GM23338 (cell line): ENCODE measurements around the gene POLE4. TPM values are rescaled to one million over a fixed set of nuclear protein-coding genes. Genes with fewer than 3 reads are reported as not detected.

ENCODE experiments used
- ATAC-seq: fragments of 200-7000 bp; cut with Tn5 transposase; 3 replicates; pipeline ENCODE4 v1.9.1; 2020
- DNase-seq: peaks from one replicate; pipeline ENCODE4 v3.0.0-alpha.2; 2015; ENCODE audit warnings: low spot score
- H2AFZ ChIP-seq: fragments of 200-600 bp; sonication (generic); 2 replicates; pipeline ENCODE4 v1.8.0; 2016; ENCODE audit warnings: antibody characterized with exemption, mild to moderate bottlenecking, moderate library complexity
- H3F3A ChIP-seq: fragments of 200-600 bp; sonication (generic); replicated peaks from 2 replicates; pipeline ENCODE4 v1.8.0; 2017; ENCODE audit warnings: antibody characterized with exemption, mixed run types, low read depth
- H3K27ac ChIP-seq: fragments of 200-600 bp; sonication (generic); 2 replicates; pipeline ENCODE4 v1.6.1; 2016; ENCODE audit warnings: low read depth
- H3K27me3 ChIP-seq: fragments of 200-600 bp; sonication (generic); 2 replicates; pipeline ENCODE4 v1.8.0; 2016; ENCODE audit warnings: mild to moderate bottlenecking, mixed run types, moderate library complexity; ENCODE audit not compliant: insufficient read depth
- H3K36me3 ChIP-seq: fragments of 200-600 bp; sonication (generic); 2 replicates; pipeline ENCODE4 v1.8.0; 2016; ENCODE audit warnings: mild to moderate bottlenecking; ENCODE audit not compliant: insufficient read depth
- H3K4me1 ChIP-seq: fragments of 200-600 bp; sonication (generic); 2 replicates; pipeline ENCODE4 v1.8.0; 2016; ENCODE audit warnings: mild to moderate bottlenecking, moderate library complexity; ENCODE audit not compliant: insufficient read depth
- H3K4me2 ChIP-seq: fragments of 200-600 bp; sonication (generic); 2 replicates; pipeline ENCODE4 v1.7.1; 2017; ENCODE audit warnings: mixed run types
- H3K4me3 ChIP-seq: fragments of 200-600 bp; sonication (generic); 2 replicates; pipeline ENCODE4 v1.6.1; 2016; ENCODE audit warnings: mixed run types
- H3K79me2 ChIP-seq: fragments of 200-600 bp; sonication (generic); replicated peaks from 2 replicates; pipeline ENCODE4 v1.8.0; 2017; ENCODE audit warnings: mild to moderate bottlenecking; ENCODE audit not compliant: insufficient read depth
- H3K9me2 ChIP-seq: fragments of 200-600 bp; sonication (generic); 2 replicates; pipeline ENCODE4 v1.8.0; 2017; ENCODE audit not compliant: insufficient read depth
- H4K20me1 ChIP-seq: fragments of 200-600 bp; sonication (generic); replicated peaks from 2 replicates; pipeline ENCODE4 v1.8.0; 2017; ENCODE audit warnings: mild to moderate bottlenecking; ENCODE audit not compliant: insufficient read depth
- H3K27ac Mint-ChIP-seq: 2 replicates; pipeline ENCODE4 v1.8.0; 2020; ENCODE audit warnings: inconsistent platforms, mild to moderate bottlenecking, moderate library complexity, mixed read lengths
- H3K27me3 Mint-ChIP-seq: 3 replicates; pipeline ENCODE4 v1.8.0; 2022; ENCODE audit warnings: low read depth, mild to moderate bottlenecking, moderate library complexity, mixed read lengths, inconsistent platforms; ENCODE audit not compliant: insufficient read depth, poor library complexity
- H3K36me3 Mint-ChIP-seq: 3 replicates; pipeline ENCODE4 v1.8.0; 2021; ENCODE audit warnings: low read depth, mild to moderate bottlenecking, inconsistent platforms, moderate library complexity, mixed read lengths
- H3K4me1 Mint-ChIP-seq: 3 replicates; pipeline ENCODE4 v1.8.0; 2020; ENCODE audit warnings: mild to moderate bottlenecking, inconsistent platforms, mixed read lengths
- H3K4me3 Mint-ChIP-seq: 3 replicates; pipeline ENCODE4 v1.8.0; 2021; ENCODE audit warnings: moderate library complexity, mild to moderate bottlenecking, inconsistent platforms, mixed read lengths
- H3K9me3 Mint-ChIP-seq: 3 replicates; pipeline ENCODE4 v1.8.0; 2020; ENCODE audit warnings: moderate library complexity, mild to moderate bottlenecking, inconsistent platforms, mixed read lengths
- CREB1 ChIP-seq: fragments of 250-450 bp; sonication (Bioruptor Pico); IDR thresholded peaks from 2 replicates; pipeline ENCODE4 v1.5.0; 2020; ENCODE audit warnings: low read depth, mild to moderate bottlenecking, moderate library complexity
- CTCF ChIP-seq, 2 experiments: fragments of 200-600 bp in 1 of 2; sonication (generic) in 1 of 2; conservative IDR thresholded peaks; 2 replicates each; pipeline versions ENCODE4 v1.5.1 to v1.6.1; 2016 to 2017; ENCODE audit warnings: antibody characterized with exemption in 2 of 2, low read depth in 2 of 2, mild to moderate bottlenecking in 2 of 2, moderate library complexity in 1 of 2
- ETS1 ChIP-seq: IDR thresholded peaks from 2 replicates; pipeline ENCODE4 v1.6.1; 2016; ENCODE audit warnings: antibody characterized with exemption
- EZH2 ChIP-seq: fragments of 200-600 bp; sonication (generic); IDR thresholded peaks from one replicate; pipeline ENCODE4 v1.8.0; 2017; ENCODE audit warnings: antibody characterized with exemption, mild to moderate bottlenecking, low read depth; ENCODE audit not compliant: unreplicated experiment
- EZH2phosphoT487 ChIP-seq: fragments of 200-600 bp; sonication (generic); IDR thresholded peaks from one replicate; pipeline ENCODE4 v1.8.1; 2018; ENCODE audit warnings: antibody characterized with exemption; ENCODE audit not compliant: unreplicated experiment
- JUNB ChIP-seq: IDR thresholded peaks from one replicate; pipeline ENCODE4 v1.6.1; 2016; ENCODE audit warnings: antibody characterized with exemption; ENCODE audit not compliant: unreplicated experiment
- NANOG ChIP-seq: IDR thresholded peaks from 2 replicates; pipeline ENCODE4 v1.6.1; 2016; ENCODE audit warnings: antibody characterized with exemption, borderline replicate concordance
- POLR2AphosphoS5 ChIP-seq: IDR thresholded peaks from 2 replicates; pipeline ENCODE4 v1.6.1; 2016; ENCODE audit warnings: antibody characterized with exemption, low read depth
- REST ChIP-seq: IDR thresholded peaks from one replicate; pipeline ENCODE4 v1.6.1; 2018; ENCODE audit warnings: antibody characterized with exemption; ENCODE audit not compliant: unreplicated experiment
- STAT1 ChIP-seq: IDR thresholded peaks from one replicate; pipeline ENCODE4 v1.6.1; 2016; ENCODE audit warnings: antibody characterized with exemption; ENCODE audit not compliant: unreplicated experiment
- ZNF114 ChIP-seq: fragments of 250-450 bp; sonication (Bioruptor Pico); IDR thresholded peaks from 2 replicates; pipeline ENCODE4 v1.5.0; 2020; ENCODE audit warnings: mild to moderate bottlenecking, moderate library complexity
- ZNF331 ChIP-seq: fragments of 250-450 bp; sonication (Bioruptor Pico); IDR thresholded peaks from 2 replicates; pipeline ENCODE4 v1.5.0; 2020; ENCODE audit warnings: low read depth, mild to moderate bottlenecking, moderate library complexity
- ZNF462 ChIP-seq: fragments of 250-450 bp; sonication (Bioruptor Pico); IDR thresholded peaks from 2 replicates; pipeline ENCODE4 v1.5.0; 2020; ENCODE audit warnings: mild to moderate bottlenecking, moderate library complexity
- polyA plus RNA-seq: library from polyadenylated mRNA; unstranded; fragments of >200 nt; fragmentation: Nextera tagmentation; extraction: Ambion mirVana; gene quantifications from 2 replicates; pipeline ENCODE4 v1.2.1, GENCODE V29; 2016
- total RNA-seq: library from RNA; depleted of rRNA; stranded (reverse); fragments of >200 nt; shearing (Covaris generic); gene quantifications from 2 replicates; pipeline ENCODE4 v1.2.3, GENCODE V29; 2014

Gene POLE4
- total and polyA plus RNA-seq, 2 experiments from 2014 or later: 24.4 to 105 TPM

- no peak overlapping the region for H3K4me2 ChIP-seq
- H4K20me1 ChIP-seq: no peaks in the 10 kb centered on the region
- no peak overlapping the region for H3K27ac ChIP-seq
- H3K36me3 ChIP-seq: no peaks in the 10 kb centered on the region
- no peaks in the 10 kb centered on the region for H3K79me2 ChIP-seq
- peaks cover 4% of the 10 kb centered on the region; the same call in 1 of the 3 replicates for H3K36me3 Mint-ChIP-seq
- H3K4me3 ChIP-seq: no peak overlapping the region
- H3F3A ChIP-seq: no peaks in the 10 kb centered on the region
- peaks cover 10% of the 10 kb centered on the region; the same call in 2 of the 3 replicates for H3K4me1 Mint-ChIP-seq
- H2AFZ ChIP-seq: no peak overlapping the region
- H3K4me1 ChIP-seq: peaks cover 6% of the 10 kb centered on the region; the same call in 1 of the 2 replicates
- no peak overlapping the region for H3K4me3 Mint-ChIP-seq
- TF ChIP-seq EZH2 (no peak), ETS1 (no peak), JUNB (no peak), CREB1 (CRISPR knock-in tag) (no peak), NANOG (no peak), REST (no peak), POLR2AphosphoS5 (no peak), EZH2phosphoT487 (no peak), CTCF (conservative IDR thresholded peaks at IDR 0.05; ENCODE audit: low read depth in 2 of 2) (no peak), ZNF114 (no peak), ZNF462 (CRISPR knock-in tag) (no peak), ZNF331 (CRISPR knock-in tag) (no peak), STAT1 (no peak)
- H3K9me2 ChIP-seq: 0 out of 2 replicates have a peak, but pooled peaks cover 3% of the 10 kb centered on the region
- peaks cover 9% of the 10 kb centered on the region for H3K27me3 ChIP-seq
- ATAC-seq (no peak), DNase-seq (no peak)
- peaks cover 4% of the 10 kb centered on the region; the same call in 2 of the 3 replicates for H3K9me3 Mint-ChIP-seq
- no peak overlapping the region for H3K27ac Mint-ChIP-seq
- peaks cover 2% of the 10 kb centered on the region for H3K27me3 Mint-ChIP-seq
Measured at GRCh38 chr2:74911061-74911460, 47.4 kb upstream of the POLE4 start.
